GM12878 (cell line): ENCODE measurements around the gene RGS6. TPM values are rescaled to one million over a fixed set of nuclear protein-coding genes. Genes with fewer than 3 reads are reported as not detected.

Experiments used
- ATAC-seq: fragments of 200-7000 bp; cut with Tn5 transposase; 3 replicates; pipeline ENCODE4 v1.9.1; 2020; ENCODE audit warnings: mild to moderate bottlenecking, moderate library complexity
- BruUV-seq: library from RNA; stranded (reverse); fragments of 400-500 nt; replicated peaks from 2 replicates; lab custom pipeline; 2021; lab: Mats Ljungman, UMichigan
- CTCF ChIA-PET: fragments of 300-600 bp; sonication (Branson Sonifier 250); formaldehyde crosslinking; extraction: SDS; loops from one replicate; lab custom pipeline; 2021; ENCODE audit warnings: inconsistent platforms; lab: Yijun Ruan, JAX
- POLR2A ChIA-PET: fragments of 350-600 bp; formaldehyde crosslinking; extraction: SDS; loops from one replicate; lab custom pipeline; 2021; ENCODE audit warnings: inconsistent platforms; lab: Charles Lee
- RAD21 ChIA-PET: fragments of 300-600 bp; sonication (Branson Sonifier 250); formaldehyde crosslinking; loops from one replicate; lab custom pipeline; 2023; ENCODE audit warnings: antibody characterized with exemption; ENCODE audit not compliant: unreplicated experiment; lab: Charles Lee
- SMC1A ChIA-PET: fragments of 300-600 bp; sonication (Branson Sonifier 250); formaldehyde crosslinking; loops from one replicate; lab custom pipeline; 2023; ENCODE audit not compliant: unreplicated experiment, uncharacterized antibody; lab: Charles Lee
- DNase-seq: peaks from one replicate; pipeline ENCODE4 v3.0.0-alpha.2; 2011; ENCODE audit warnings: low read depth, low spot score
- FAIRE-seq: peaks from 3 replicates; lab custom pipeline; 2011; peaks lifted over from hg19 to GRCh38; lab: Jason Lieb, UNC
- H2AFZ ChIP-seq: 2 replicates; pipeline ENCODE4 v1.6.0; 2011; ENCODE audit warnings: low read depth, low read length, control low read depth; ENCODE audit not compliant: control insufficient read depth
- H3K27ac ChIP-seq: 2 replicates; pipeline ENCODE4 v1.5.1; 2011; ENCODE audit warnings: control low read depth; ENCODE audit not compliant: control insufficient read depth, insufficient read depth
- H3K27me3 ChIP-seq, 2 experiments: replicated peaks in 1 of 2; 2 replicates each; pipeline versions ENCODE4 v1.6.0 to v1.6.1; 2011; ENCODE audit warnings: low read length in 1 of 2; ENCODE audit not compliant: control insufficient read depth in 2 of 2, insufficient read depth in 2 of 2
- H3K36me3 ChIP-seq, 2 experiments: 2 replicates each; pipeline ENCODE4 v1.5.1; 2011; ENCODE audit warnings: low read length in 1 of 2; ENCODE audit not compliant: control insufficient read depth in 2 of 2, insufficient read depth in 2 of 2
- H3K4me1 ChIP-seq: 2 replicates; pipeline ENCODE4 v1.6.1; 2011; ENCODE audit warnings: mild to moderate bottlenecking, low read length, moderate library complexity, mixed read lengths; ENCODE audit not compliant: control insufficient read depth, insufficient read depth
- H3K4me2 ChIP-seq: 2 replicates; pipeline ENCODE4 v1.6.0; 2011; ENCODE audit warnings: control low read depth; ENCODE audit not compliant: control insufficient read depth, insufficient read depth
- H3K4me3 ChIP-seq: fragments of 200-600 bp; sonication (generic); 2 replicates; pipeline ENCODE4 v1.5.1; 2016
- H3K79me2 ChIP-seq: 2 replicates; pipeline ENCODE4 v1.6.0; 2011; ENCODE audit warnings: low read length; ENCODE audit not compliant: control insufficient read depth, insufficient read depth
- H3K9ac ChIP-seq: 2 replicates; pipeline ENCODE4 v1.8.0; 2011; ENCODE audit warnings: low read length, control low read depth, mixed read lengths; ENCODE audit not compliant: control insufficient read depth, insufficient read depth
- H3K9me3 ChIP-seq: replicated peaks from 3 replicates; pipeline ENCODE4 v1.5.1; 2011; ENCODE audit warnings: mild to moderate bottlenecking, low read length; ENCODE audit not compliant: control insufficient read depth, insufficient read depth
- H4K20me1 ChIP-seq: 2 replicates; pipeline ENCODE4 v1.6.0; 2011; ENCODE audit not compliant: control insufficient read depth, insufficient read depth
- BCL11A ChIP-seq: IDR thresholded peaks from 2 replicates; pipeline ENCODE4 v1.6.1; 2011; ENCODE audit warnings: low read depth, low read length
- BCLAF1 ChIP-seq: fragments of 450-650 bp; IDR thresholded peaks from 2 replicates; pipeline ENCODE4 v1.6.1; 2017; ENCODE audit warnings: antibody characterized with exemption, mild to moderate bottlenecking, moderate library complexity
- BHLHE40 ChIP-seq, 2 experiments: fragments of 450-650 bp in 1 of 2; IDR thresholded peaks; 2 replicates each; pipeline ENCODE4 v1.6.1; 2011 to 2017; ENCODE audit warnings: low read depth in 2 of 2, borderline replicate concordance in 1 of 2, improper control_type of control experiment in 1 of 2, low read length in 1 of 2, mild to moderate bottlenecking in 1 of 2
- CHD2 ChIP-seq: IDR thresholded peaks from 2 replicates; pipeline ENCODE4 v1.6.1; 2011; ENCODE audit warnings: low read depth, low read length, improper control_type of control experiment, borderline replicate concordance
- CHD4 ChIP-seq: fragments of 200-600 bp; sonication (generic); IDR thresholded peaks from 2 replicates; pipeline ENCODE4 v1.6.1; 2016; ENCODE audit warnings: mild to moderate bottlenecking
- EED ChIP-seq: sonication (generic); IDR thresholded peaks from 2 replicates; pipeline ENCODE4 v1.6.1; 2016; ENCODE audit warnings: antibody characterized with exemption, low read depth
- ESRRA ChIP-seq: IDR thresholded peaks from 2 replicates; pipeline ENCODE4 v1.6.1; 2012; ENCODE audit warnings: mild to moderate bottlenecking, low read length, improper control_type of control experiment
- IRF3 ChIP-seq: fragments of 450-650 bp; IDR thresholded peaks from 2 replicates; pipeline ENCODE4 v1.6.1; 2014; ENCODE audit warnings: mild to moderate bottlenecking
- NR2C1 ChIP-seq: fragments of 450-650 bp; IDR thresholded peaks from 2 replicates; pipeline ENCODE4 v1.6.1; 2017; ENCODE audit warnings: antibody characterized with exemption, mild to moderate bottlenecking, moderate library complexity
- POLR2A ChIP-seq: IDR thresholded peaks from 2 replicates; pipeline ENCODE4 v1.6.1; 2011; ENCODE audit warnings: low read depth, mild to moderate bottlenecking, low read length
- POLR2AphosphoS5 ChIP-seq: IDR thresholded peaks from 2 replicates; pipeline ENCODE4 v1.6.1; 2011; ENCODE audit warnings: mild to moderate bottlenecking, low read length, inconsistent platforms
- POU2F2 ChIP-seq: IDR thresholded peaks from 3 replicates; pipeline ENCODE4 v1.6.1; 2011; ENCODE audit warnings: low read depth, mild to moderate bottlenecking, low read length, borderline replicate concordance
- RFX5 ChIP-seq: IDR thresholded peaks from 2 replicates; pipeline ENCODE4 v1.6.1; 2011; ENCODE audit warnings: low read depth, low read length, improper control_type of control experiment
- WRNIP1 ChIP-seq: IDR thresholded peaks from 2 replicates; pipeline ENCODE4 v1.6.1; 2011; ENCODE audit warnings: low read depth, low read length, improper control_type of control experiment, borderline replicate concordance
- ZNF274 ChIP-seq: IDR thresholded peaks from one replicate; pipeline ENCODE4 v1.8.0; 2011; ENCODE audit not compliant: insufficient read length, insufficient read depth
- ZZZ3 ChIP-seq: IDR thresholded peaks from 2 replicates; pipeline ENCODE4 v1.6.1; 2011; ENCODE audit warnings: low read depth; ENCODE audit not compliant: control insufficient read depth, insufficient read length
- WGBS: methylation state at CpG from one replicate; pipeline ENCODE4 v1.1.6; 2016; ENCODE audit warnings: low lambda C conversion rate; ENCODE audit not compliant: insufficient replicate concordance, insufficient coverage; ENCODE audit errors: missing lambda C conversion rate; 5-methylcytosine and 5-hydroxymethylcytosine counted together
- in situ Hi-C: fragments of 300-500 bp; cut with MboI; formaldehyde crosslinking; loops from 9 replicates; pipeline ENCODE4 v1.14.3; 2018; ENCODE audit warnings: mixed read lengths
- intact Hi-C: fragments of 100-400 bp; cut with micrococcal nuclease; formaldehyde crosslinking; loops from one replicate; pipeline ENCODE4 v1.14.2; 2022; ENCODE audit not compliant: unreplicated experiment
- polyA plus RNA-seq, 11 experiments: library from polyadenylated mRNA; depleted of rRNA in 4 of 11; unstranded in 6 of 11; stranded (reverse) in 5 of 11; fragments of >200 nt; fragmentation: Nextera tagmentation in 4 of 11; fragmentation: Illumina TruSeq in 1 of 11; extraction: Ambion mirVana in 4 of 11; extraction: Trizol in 1 of 11; gene quantifications; 1 replicate in 1 of 11; 2 replicates in 10 of 11; pipeline versions ENCODE4 v1.2.1 to v1.2.3, GENCODE V29; 2011 to 2016; ENCODE audit warnings: inconsistent platforms in 2 of 11, missing spikeins in 2 of 11, low read depth in 1 of 11
- total RNA-seq, 4 experiments: library from RNA; depleted of rRNA in 3 of 4; stranded (reverse); fragments of >200 nt in 3 of 4; fragmentation: Illumina TruSeq in 1 of 4; extraction: Trizol in 1 of 4; gene quantifications; 2 replicates each; pipeline versions ENCODE4 v1.2.1 to v1.2.3, GENCODE V29; 2013 to 2021
- TF ChIP-seq, protein P1 (sequence below): IDR thresholded peaks from 2 replicates; pipeline ENCODE4 v1.6.1; 2012; ENCODE audit warnings: mild to moderate bottlenecking, low read depth, low read length

The RGS6 gene
- total and polyA plus RNA-seq, 10 of the 15 experiments (the other 5 are each of a cell fraction or from before 2014, with no cell fraction given), result 3.9 to 18.1 (median 12.4) TPM

DNA sequence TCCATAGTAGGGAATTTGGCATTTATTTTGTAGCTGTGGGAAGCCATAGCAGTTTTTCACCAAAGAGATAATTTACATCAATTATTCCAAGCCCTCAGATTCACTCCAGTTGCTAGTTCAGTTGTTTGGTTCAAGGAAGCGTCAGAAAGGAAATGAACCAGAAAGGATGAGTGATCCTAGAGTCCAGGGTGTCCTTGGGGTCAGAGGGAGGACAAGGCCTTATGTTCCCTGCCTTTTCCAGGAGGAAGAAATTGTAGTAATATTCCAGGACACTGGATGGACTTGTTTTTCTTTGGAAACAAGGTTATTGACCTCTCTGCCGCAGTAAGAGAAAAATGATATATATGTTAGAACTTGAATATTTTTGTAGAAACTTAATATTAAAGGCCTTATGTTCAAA, 409.5 kb downstream of the RGS6 start:
- ChIA-PET RAD21 (no interaction called here), POLR2A (no interaction called here)
- no peak for FAIRE-seq

More for the DNA sequence above, 409.5 kb downstream of the RGS6 start:
- Histone ChIP-seq H3K79me2 (no peaks in the 10 kb centered on the region), H3K4me2 (no peak overlapping the region), H2AFZ (no peak overlapping the region), H3K4me3 (no peak overlapping the region), H3K9ac (no peak overlapping the region), H3K9me3 (no peaks in the 10 kb centered on the region; the same call in 2 of the 3 replicates), H3K4me1 (no peaks in the 10 kb centered on the region), H4K20me1 (no peaks in the 10 kb centered on the region), H3K27me3 (no peaks in the 10 kb centered on the region; a peak in 1 of 4 replicates), H3K36me3 (no peaks in the 10 kb centered on the region), H3K27ac (no peak overlapping the region)
- WGBS, result 66% methylated on average over 2 of the region's 2 CpGs
- no peak for DNase-seq
- ChIA-PET CTCF (interaction anchor here (1.5 kb wide), 1 partner anchor 19 kb away, joined by 3 read pairs; no protein-coding TSS in a partner anchor), SMC1A (interaction anchor here (0.9 to 1.2 kb wide), 2 partner anchors 12 to 14 kb away, joined by 3 read pairs; no protein-coding TSS in a partner anchor)
- TF ChIP-seq IRF3 (no peak), POU2F2 (no peak), BCLAF1 (no peak), BCL11A (no peak), NR2C1 (no peak), CHD2 (no peak), BHLHE40 (IDR thresholded peaks at IDR 0.05; ENCODE audit: borderline replicate concordance in 1 of 2, low read depth in 2 of 2, low read length in 1 of 2) (no peak), ESRRA (no peak), ZNF274 (no peak), CHD4 (no peak), ZZZ3 (no peak), RFX5 (no peak), POLR2A (no peak), EED (no peak), WRNIP1 (no peak), POLR2AphosphoS5 (no peak)
- TF ChIP-seq, protein P1, sequence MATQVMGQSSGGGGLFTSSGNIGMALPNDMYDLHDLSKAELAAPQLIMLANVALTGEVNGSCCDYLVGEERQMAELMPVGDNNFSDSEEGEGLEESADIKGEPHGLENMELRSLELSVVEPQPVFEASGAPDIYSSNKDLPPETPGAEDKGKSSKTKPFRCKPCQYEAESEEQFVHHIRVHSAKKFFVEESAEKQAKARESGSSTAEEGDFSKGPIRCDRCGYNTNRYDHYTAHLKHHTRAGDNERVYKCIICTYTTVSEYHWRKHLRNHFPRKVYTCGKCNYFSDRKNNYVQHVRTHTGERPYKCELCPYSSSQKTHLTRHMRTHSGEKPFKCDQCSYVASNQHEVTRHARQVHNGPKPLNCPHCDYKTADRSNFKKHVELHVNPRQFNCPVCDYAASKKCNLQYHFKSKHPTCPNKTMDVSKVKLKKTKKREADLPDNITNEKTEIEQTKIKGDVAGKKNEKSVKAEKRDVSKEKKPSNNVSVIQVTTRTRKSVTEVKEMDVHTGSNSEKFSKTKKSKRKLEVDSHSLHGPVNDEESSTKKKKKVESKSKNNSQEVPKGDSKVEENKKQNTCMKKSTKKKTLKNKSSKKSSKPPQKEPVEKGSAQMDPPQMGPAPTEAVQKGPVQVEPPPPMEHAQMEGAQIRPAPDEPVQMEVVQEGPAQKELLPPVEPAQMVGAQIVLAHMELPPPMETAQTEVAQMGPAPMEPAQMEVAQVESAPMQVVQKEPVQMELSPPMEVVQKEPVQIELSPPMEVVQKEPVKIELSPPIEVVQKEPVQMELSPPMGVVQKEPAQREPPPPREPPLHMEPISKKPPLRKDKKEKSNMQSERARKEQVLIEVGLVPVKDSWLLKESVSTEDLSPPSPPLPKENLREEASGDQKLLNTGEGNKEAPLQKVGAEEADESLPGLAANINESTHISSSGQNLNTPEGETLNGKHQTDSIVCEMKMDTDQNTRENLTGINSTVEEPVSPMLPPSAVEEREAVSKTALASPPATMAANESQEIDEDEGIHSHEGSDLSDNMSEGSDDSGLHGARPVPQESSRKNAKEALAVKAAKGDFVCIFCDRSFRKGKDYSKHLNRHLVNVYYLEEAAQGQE, result no peak
- BruUV-seq, result no TSS peak
- ATAC-seq, result no peak
- intact Hi-C loops, result no loop called here
- in situ Hi-C loops, result no loop called here
